ENCODE results near the gene TICAM1. TPM values are rescaled to one million over a fixed set of nuclear protein-coding genes. Genes with fewer than 3 reads are reported as not detected.
A peak's percentile ranks its signal among the peaks of the same experiment; 100 is the strongest.

TICAM1 gene
- total RNA-seq, 1 experiment from 2014 or later = 7.0 TPM

DNA sequence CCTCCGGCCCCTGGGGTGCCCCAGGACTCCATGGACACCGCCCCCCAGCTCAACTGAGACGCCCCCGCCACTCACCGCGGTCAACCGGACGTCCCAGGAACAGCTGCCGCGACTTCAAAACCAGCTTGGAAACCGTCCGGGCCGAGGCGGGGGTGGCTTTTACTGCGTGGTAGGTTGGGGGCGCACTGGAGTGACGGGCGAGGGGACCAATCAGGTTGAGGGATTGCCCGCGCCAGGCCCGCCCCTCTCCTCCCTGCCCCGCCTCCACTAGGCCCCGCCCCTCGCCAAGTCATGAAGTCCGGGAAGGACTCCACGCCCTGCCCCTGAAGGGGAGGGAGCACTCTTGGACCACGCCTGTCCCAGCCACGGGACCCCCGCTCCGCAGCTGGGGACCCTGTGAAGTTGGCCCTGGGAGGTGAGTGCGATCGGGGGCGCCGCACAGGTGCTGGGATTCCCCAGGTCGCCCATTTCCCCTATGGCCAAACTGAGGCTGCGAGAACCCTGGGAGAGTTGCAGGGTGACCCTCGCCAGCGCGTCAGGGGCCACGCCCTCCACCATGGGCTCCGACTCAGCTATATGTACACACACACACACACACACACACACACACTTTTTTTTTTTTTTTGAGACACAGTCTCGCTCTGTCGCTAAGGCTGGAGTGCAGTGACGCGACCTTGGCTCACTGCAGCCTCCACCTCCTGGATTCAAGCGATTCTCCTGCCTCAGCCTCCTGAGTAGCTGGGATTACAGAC, 36.2 kb upstream of the TICAM1 start, which contains the start of gene PLIN3:
PLIN3 (minus strand) TSS at position 134 of the 752 bp plus-strand sequence. CDS start 6,273 bp downstream, outside the sequence.
- H3K4me3 ChIP-seq (ENCODE audit: low read depth, low read length, poor library complexity, severe bottlenecking) = peak within 1 kb of the TSS; percentile 84
- TF ChIP-seq, protein P1, sequence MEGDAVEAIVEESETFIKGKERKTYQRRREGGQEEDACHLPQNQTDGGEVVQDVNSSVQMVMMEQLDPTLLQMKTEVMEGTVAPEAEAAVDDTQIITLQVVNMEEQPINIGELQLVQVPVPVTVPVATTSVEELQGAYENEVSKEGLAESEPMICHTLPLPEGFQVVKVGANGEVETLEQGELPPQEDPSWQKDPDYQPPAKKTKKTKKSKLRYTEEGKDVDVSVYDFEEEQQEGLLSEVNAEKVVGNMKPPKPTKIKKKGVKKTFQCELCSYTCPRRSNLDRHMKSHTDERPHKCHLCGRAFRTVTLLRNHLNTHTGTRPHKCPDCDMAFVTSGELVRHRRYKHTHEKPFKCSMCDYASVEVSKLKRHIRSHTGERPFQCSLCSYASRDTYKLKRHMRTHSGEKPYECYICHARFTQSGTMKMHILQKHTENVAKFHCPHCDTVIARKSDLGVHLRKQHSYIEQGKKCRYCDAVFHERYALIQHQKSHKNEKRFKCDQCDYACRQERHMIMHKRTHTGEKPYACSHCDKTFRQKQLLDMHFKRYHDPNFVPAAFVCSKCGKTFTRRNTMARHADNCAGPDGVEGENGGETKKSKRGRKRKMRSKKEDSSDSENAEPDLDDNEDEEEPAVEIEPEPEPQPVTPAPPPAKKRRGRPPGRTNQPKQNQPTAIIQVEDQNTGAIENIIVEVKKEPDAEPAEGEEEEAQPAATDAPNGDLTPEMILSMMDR (conservative IDR thresholded peaks at IDR 0.05; ENCODE audit: low read depth, low read length) = no peak
- TF ChIP-seq EZH2 (IDR thresholded peaks at IDR 0.05; ENCODE audit: borderline replicate concordance, low read depth, low read length, poor library complexity, severe bottlenecking) = no peak
- ChIA-PET POLR2A (ENCODE audit: low non-redundant PET) (interaction anchor here (0.6 to 0.7 kb wide), 2 partner anchors 46 to 71 kb away, joined by 3 to 15 read pairs; no protein-coding TSS in a partner anchor), CTCF (interaction anchor here (0.6 to 1.0 kb wide), 2 partner anchors 16 to 159 kb away, joined by 3 read pairs; no protein-coding TSS in a partner anchor)
- intact Hi-C loops (cut with micrococcal nuclease; ENCODE audit: unreplicated experiment) = no loop called here
- H3K9me3 ChIP-seq (ENCODE audit: low read depth, low read length, poor library complexity, severe bottlenecking) = no peaks in the 10 kb centered on the region
- H3K36me3 ChIP-seq (ENCODE audit: insufficient read depth, low read length, poor library complexity, severe bottlenecking) = no peaks in the 10 kb centered on the region
- H3K4me1 ChIP-seq (ENCODE audit: insufficient read depth, low read length, poor library complexity, severe bottlenecking) = peaks cover 9% of the 10 kb centered on the region
- DNase-seq (ENCODE audit: low spot score) = peak; percentile 93
- H3K27ac ChIP-seq (ENCODE audit: low read depth, low read length, poor library complexity, severe bottlenecking) = peak within 1 kb of the TSS; percentile 67
- no TSS peak for BruUV-seq (replicated peaks)
- no peaks in the 10 kb centered on the region for H3K27me3 ChIP-seq (replicated peaks; ENCODE audit: insufficient read depth, low read depth, low read length, poor library complexity)

DNA sequence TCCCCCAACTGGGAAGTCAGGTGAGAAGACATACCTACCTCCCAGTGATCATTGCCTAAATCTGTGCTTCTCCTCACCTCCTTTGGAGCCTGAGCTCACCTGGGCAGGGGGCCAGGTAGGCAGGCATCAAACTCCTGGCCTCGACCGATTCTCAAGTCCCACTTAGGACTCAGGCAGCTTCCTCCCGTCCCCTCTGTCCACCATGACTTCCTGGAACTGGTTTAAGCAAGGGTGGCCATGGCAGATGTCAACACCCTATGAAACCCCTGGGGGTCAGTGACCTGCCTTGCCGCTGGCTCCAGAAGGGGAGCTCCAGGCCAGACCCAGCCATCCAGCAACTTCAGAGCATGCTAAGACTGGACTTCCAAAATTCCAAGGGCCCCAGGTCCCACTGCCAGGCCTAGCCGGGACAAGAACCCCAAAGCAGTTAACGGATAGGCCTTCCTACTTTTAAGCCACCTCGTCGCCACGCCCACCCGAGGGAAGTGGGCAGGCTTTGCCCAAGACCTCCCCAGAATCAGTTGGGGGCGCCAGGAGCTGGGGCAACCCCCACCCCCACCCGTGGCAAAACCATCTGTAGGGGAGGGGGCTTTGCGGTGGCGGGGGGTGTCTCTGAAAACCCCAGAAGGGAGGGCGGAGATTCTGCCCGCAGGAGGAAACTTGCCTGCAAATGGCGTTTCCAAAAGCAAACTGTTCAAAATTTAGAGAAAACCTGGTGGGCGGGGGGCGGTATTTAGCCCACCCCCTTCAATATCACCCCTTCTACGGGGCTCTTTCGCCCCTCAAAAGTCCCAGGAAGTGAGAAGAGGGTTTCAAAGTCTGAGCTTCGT, 35.3 kb upstream of the TICAM1 start:
- no peaks in the 10 kb centered on the region for H3K36me3 ChIP-seq (ENCODE audit: insufficient read depth, low read length, poor library complexity, severe bottlenecking)
- BruUV-seq (replicated peaks) = TSS peak; percentile 68
- peak overlapping the region; percentile 84 for H3K4me3 ChIP-seq (ENCODE audit: low read depth, low read length, poor library complexity, severe bottlenecking)
- no peak for TF ChIP-seq EZH2 (IDR thresholded peaks at IDR 0.05; ENCODE audit: borderline replicate concordance, low read depth, low read length, poor library complexity, severe bottlenecking)
- TF ChIP-seq, protein P1 (conservative IDR thresholded peaks at IDR 0.05; ENCODE audit: low read depth, low read length) = no peak
- intact Hi-C loops (cut with micrococcal nuclease; ENCODE audit: unreplicated experiment) = no loop called here
- H3K27ac ChIP-seq (ENCODE audit: low read depth, low read length, poor library complexity, severe bottlenecking) = peak overlapping the region; percentile 67
- DNase-seq (ENCODE audit: low spot score) = peak; percentile 34
- ChIA-PET CTCF (interaction anchor here (0.6 to 1.0 kb wide), 3 partner anchors 15 to 160 kb away, joined by 3 read pairs; no protein-coding TSS in a partner anchor), POLR2A (ENCODE audit: low non-redundant PET) (no interaction called here)
- H3K27me3 ChIP-seq (replicated peaks; ENCODE audit: insufficient read depth, low read depth, low read length, poor library complexity) = no peaks in the 10 kb centered on the region
- H3K9me3 ChIP-seq (ENCODE audit: low read depth, low read length, poor library complexity, severe bottlenecking) = no peaks in the 10 kb centered on the region
- peaks cover 9% of the 10 kb centered on the region for H3K4me1 ChIP-seq (ENCODE audit: insufficient read depth, low read length, poor library complexity, severe bottlenecking)

DNA sequence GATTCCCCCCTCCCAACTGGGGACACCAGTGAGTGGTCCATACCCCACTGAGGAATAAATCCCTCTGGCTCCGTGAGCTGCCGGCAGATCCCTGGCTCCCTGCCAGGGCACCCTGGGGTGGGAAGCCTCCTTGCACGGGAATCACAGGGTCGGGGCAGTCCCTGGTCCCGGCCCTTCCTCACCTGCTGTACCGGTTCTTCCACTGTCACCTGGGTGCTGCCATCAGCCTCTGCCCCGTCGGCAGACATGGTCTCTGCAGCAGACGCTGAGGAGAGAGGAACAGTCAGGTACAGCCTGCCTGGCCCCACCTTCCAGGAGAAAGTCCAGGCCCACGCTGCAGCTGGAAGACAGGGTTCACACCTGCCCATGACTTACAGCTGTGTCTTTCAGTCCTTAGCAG, 29.6 kb upstream of the TICAM1 start:
- POLR2A ChIA-PET (ENCODE audit: low non-redundant PET) = no interaction called here
- no TSS peak for BruUV-seq (replicated peaks)
- Histone ChIP-seq H3K27ac (ENCODE audit: low read depth, low read length, poor library complexity, severe bottlenecking) (no peak overlapping the region), H3K4me1 (ENCODE audit: insufficient read depth, low read length, poor library complexity, severe bottlenecking) (peaks cover 5% of the 10 kb centered on the region), H3K4me3 (ENCODE audit: low read depth, low read length, poor library complexity, severe bottlenecking) (no peak overlapping the region), H3K27me3 (replicated peaks; ENCODE audit: insufficient read depth, low read depth, low read length, poor library complexity) (no peaks in the 10 kb centered on the region), H3K36me3 (ENCODE audit: insufficient read depth, low read length, poor library complexity, severe bottlenecking) (peaks cover 3% of the 10 kb centered on the region), H3K9me3 (ENCODE audit: low read depth, low read length, poor library complexity, severe bottlenecking) (no peaks in the 10 kb centered on the region)
- CTCF ChIA-PET = interaction anchor here (0.9 kb wide), 1 partner anchor 9 kb away, joined by 3 read pairs; no protein-coding TSS in a partner anchor
- intact Hi-C loops (cut with micrococcal nuclease; ENCODE audit: unreplicated experiment) = no loop called here
- DNase-seq (ENCODE audit: low spot score) = peak; percentile 35
- TF ChIP-seq EZH2 (IDR thresholded peaks at IDR 0.05; ENCODE audit: borderline replicate concordance, low read depth, low read length, poor library complexity, severe bottlenecking) = no peak
- TF ChIP-seq, protein P1 (conservative IDR thresholded peaks at IDR 0.05; ENCODE audit: low read depth, low read length) = no peak
